Keratinocyte (primary cell): ENCODE measurements around the gene SCT. TPM values are rescaled to one million over a fixed set of nuclear protein-coding genes. Genes with fewer than 3 reads are reported as not detected.

ENCODE experiments used
- DNase-seq: peaks from one replicate; pipeline ENCODE4 v3.0.0-alpha.2; 2011; ENCODE audit warnings: low read depth, missing footprints, low spot score
- FAIRE-seq: peaks from 2 replicates; lab custom pipeline; 2011; peaks lifted over from hg19 to GRCh38; lab: Jason Lieb, UNC
- H2AFZ ChIP-seq: 2 replicates; pipeline ENCODE4 v1.6.0; 2012; ENCODE audit warnings: low read length, control low read depth, inconsistent platforms; ENCODE audit not compliant: control insufficient read depth
- H3K27ac ChIP-seq: 2 replicates; pipeline ENCODE4 v1.5.1; 2011; ENCODE audit warnings: low read length; ENCODE audit not compliant: control insufficient read depth, insufficient read depth
- H3K27me3 ChIP-seq: 3 replicates; pipeline ENCODE4 v1.6.0; 2011; ENCODE audit warnings: low read length; ENCODE audit not compliant: control insufficient read depth, insufficient read depth; ENCODE audit errors: extremely low read depth
- H3K36me3 ChIP-seq, 2 experiments: 2 replicates in 1 of 2; 3 replicates in 1 of 2; pipeline ENCODE4 v1.5.1; 2011; ENCODE audit warnings: low read length in 2 of 2, mild to moderate bottlenecking in 1 of 2; ENCODE audit not compliant: control insufficient read depth in 2 of 2, insufficient read depth in 2 of 2; ENCODE audit errors: extremely low read depth in 1 of 2
- H3K4me1 ChIP-seq: 3 replicates; pipeline ENCODE4 v1.5.1; 2011; ENCODE audit warnings: low read length; ENCODE audit not compliant: control insufficient read depth, insufficient read depth; ENCODE audit errors: extremely low read depth
- H3K4me2 ChIP-seq: 3 replicates; pipeline ENCODE4 v1.6.0; 2011; ENCODE audit warnings: low read depth, low read length; ENCODE audit not compliant: control insufficient read depth, insufficient read depth; ENCODE audit errors: extremely low read depth
- H3K4me3 ChIP-seq, 3 experiments: fragments of 200-600 bp in 1 of 3; sonication (generic) in 1 of 3; 2 replicates in 2 of 3; 3 replicates in 1 of 3; pipeline ENCODE4 v1.5.1; 2011 to 2016; ENCODE audit warnings: low read length in 3 of 3, mild to moderate bottlenecking in 3 of 3, control low read depth in 2 of 3, inconsistent platforms in 1 of 3, low read depth in 1 of 3, mixed read lengths in 1 of 3, mixed run types in 1 of 3, moderate library complexity in 1 of 3; ENCODE audit not compliant: control insufficient read depth in 2 of 3, insufficient read depth in 2 of 3; ENCODE audit errors: extremely low read depth in 1 of 3
- H3K79me2 ChIP-seq: 2 replicates; pipeline ENCODE4 v1.6.0; 2012; ENCODE audit warnings: low read length; ENCODE audit not compliant: control insufficient read depth, insufficient read depth
- H3K9ac ChIP-seq: 3 replicates; pipeline ENCODE4 v1.6.0; 2011; ENCODE audit warnings: low read length; ENCODE audit not compliant: control insufficient read depth, insufficient read depth; ENCODE audit errors: extremely low read depth
- H3K9me1 ChIP-seq: 3 replicates; pipeline ENCODE4 v1.6.0; 2011; ENCODE audit warnings: low read length; ENCODE audit not compliant: control insufficient read depth, insufficient read depth; ENCODE audit errors: extremely low read depth
- H3K9me3 ChIP-seq: 2 replicates; pipeline ENCODE4 v1.5.1; 2012; ENCODE audit warnings: low read depth, low read length; ENCODE audit not compliant: control insufficient read depth
- H4K20me1 ChIP-seq: 3 replicates; pipeline ENCODE4 v1.6.0; 2011; ENCODE audit warnings: low read length; ENCODE audit not compliant: control insufficient read depth, insufficient read depth; ENCODE audit errors: extremely low read depth
- CTCF ChIP-seq, 3 experiments: IDR thresholded peaks in 1 of 3; conservative IDR thresholded peaks in 1 of 3; optimal IDR thresholded peaks in 1 of 3; 2 replicates in 2 of 3; 3 replicates in 1 of 3; pipeline versions ENCODE3 to v1.5.1; 2011; ENCODE audit warnings: low read length in 3 of 3, mild to moderate bottlenecking in 3 of 3, moderate library complexity in 2 of 3, control low read depth in 1 of 3, inconsistent platforms in 1 of 3; ENCODE audit not compliant: insufficient read depth in 2 of 3; ENCODE audit errors: extremely low read depth in 1 of 3
- EZH2 ChIP-seq: IDR thresholded peaks from one replicate; pipeline ENCODE4 v1.6.1; 2012; ENCODE audit warnings: inconsistent platforms, mild to moderate bottlenecking, low read length, moderate library complexity
- dilution Hi-C: fragments of 300-500 bp; cut with MboI; formaldehyde crosslinking; loops from one replicate; pipeline ENCODE4 v1.7.0; 2020; ENCODE audit warnings: low sequenced_read_pairs; ENCODE audit not compliant: extremely low pct_ligation_motif_present
- polyA plus RNA-seq, 5 experiments: library from polyadenylated mRNA; depleted of rRNA in 3 of 5; stranded (reverse) in 3 of 5; stranded (forward) in 1 of 5; unstranded in 1 of 5; fragments of >200 nt; gene quantifications; 1 replicate in 1 of 5; 2 replicates in 3 of 5; 3 replicates in 1 of 5; pipeline versions ENCODE4 v1.2.1 to v1.2.3, GENCODE V29; 2011 to 2012; ENCODE audit warnings: missing spikeins in 2 of 5, low read depth in 1 of 5, low replicate concordance in 1 of 5

The SCT gene
- polyA plus RNA-seq, 1 donor (not counting 4 experiments of a cell fraction or from before 2014, with no cell fraction given) = not detected

- H3K4me3 ChIP-seq = no peak overlapping the region
- no peak for DNase-seq
- no peak overlapping the region for H3K9ac ChIP-seq
- H3K79me2 ChIP-seq = peaks cover 2% of the 10 kb centered on the region
- no peak for FAIRE-seq
- no peak overlapping the region for H2AFZ ChIP-seq
- no peak overlapping the region for H3K4me2 ChIP-seq
- H3K36me3 ChIP-seq = no peaks in the 10 kb centered on the region
- H3K27ac ChIP-seq = no peak overlapping the region
- H3K4me1 ChIP-seq = peaks cover 1% of the 10 kb centered on the region
- dilution Hi-C loops = no loop called here
- no peaks in the 10 kb centered on the region for H3K9me3 ChIP-seq
- H4K20me1 ChIP-seq = no peaks in the 10 kb centered on the region
- no peaks in the 10 kb centered on the region for H3K27me3 ChIP-seq
- TF ChIP-seq CTCF (optimal IDR thresholded peaks at IDR 0.05 in 1 of 3, IDR thresholded peaks at IDR 0.05 in 1 of 3, conservative IDR thresholded peaks at IDR 0.05 in 1 of 3; ENCODE audit: extremely low read depth in 1 of 3, insufficient read depth in 2 of 3, low read length in 3 of 3) = no peak
- no peak for TF ChIP-seq EZH2
- no peaks in the 10 kb centered on the region for H3K9me1 ChIP-seq
These were observed 7.3 kb downstream of the SCT start for GRCh38 chr11:619628-620050.

GRCh38 chr11:618856-619627 is 7.9 kb downstream of the SCT start:
- FAIRE-seq = no peak

More at GRCh38 chr11:618856-619627, 7.9 kb downstream of the SCT start:
- no peak overlapping the region for H3K4me2 ChIP-seq
- DNase-seq = no peak
- H3K4me1 ChIP-seq = peaks cover 7% of the 10 kb centered on the region
- H4K20me1 ChIP-seq = no peaks in the 10 kb centered on the region
- no peaks in the 10 kb centered on the region for H3K27me3 ChIP-seq
- H3K79me2 ChIP-seq = peaks cover 2% of the 10 kb centered on the region
- H3K36me3 ChIP-seq = no peaks in the 10 kb centered on the region
- TF ChIP-seq CTCF (optimal IDR thresholded peaks at IDR 0.05 in 1 of 3, IDR thresholded peaks at IDR 0.05 in 1 of 3, conservative IDR thresholded peaks at IDR 0.05 in 1 of 3; ENCODE audit: extremely low read depth in 1 of 3, insufficient read depth in 2 of 3, low read length in 3 of 3) = no peak
- TF ChIP-seq EZH2 = no peak
- dilution Hi-C loops = no loop called here
- H3K27ac ChIP-seq = no peak overlapping the region
- H2AFZ ChIP-seq = no peak overlapping the region
- H3K4me3 ChIP-seq = no peak overlapping the region
- H3K9ac ChIP-seq = no peak overlapping the region
- no peaks in the 10 kb centered on the region for H3K9me1 ChIP-seq
- no peaks in the 10 kb centered on the region for H3K9me3 ChIP-seq
